Measurements from ENCODE around the gene DRAM1. TPM values are rescaled to one million over a fixed set of nuclear protein-coding genes. Genes with fewer than 3 reads are reported as not detected.

The DRAM1 gene
- total and polyA plus RNA-seq, 2 experiments from 2014 or later: 0.06 to 0.56 TPM

DNA sequence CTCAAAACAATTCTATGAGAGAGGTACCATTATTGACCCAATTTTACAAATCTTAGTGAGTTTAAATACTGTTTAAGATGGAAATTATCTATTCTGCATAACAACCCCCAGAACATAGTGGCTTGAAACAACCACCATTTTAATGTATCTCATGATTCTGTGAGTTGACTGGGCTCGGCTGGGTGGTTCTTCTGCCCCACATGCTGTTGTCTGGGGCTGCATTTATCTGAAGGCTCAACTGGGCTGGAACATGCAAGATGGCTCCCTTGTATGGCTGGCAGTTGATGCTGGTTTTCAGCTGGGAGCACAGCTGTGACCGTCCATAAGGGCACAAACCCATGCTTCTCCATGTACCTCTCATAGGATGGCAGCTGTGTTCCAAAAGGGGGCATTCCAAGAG, 82.2 kb downstream of the DRAM1 start:
- H3K9me3 ChIP-seq (ENCODE audit: low read depth): no peaks in the 10 kb centered on the region
- no peaks in the 10 kb centered on the region for H3K27me3 ChIP-seq
- no peak overlapping the region for H3K4me3 ChIP-seq
- no peak overlapping the region for H3K27ac ChIP-seq
- no peaks in the 10 kb centered on the region for H3K36me3 ChIP-seq
- no peak for DNase-seq (ENCODE audit: low read depth in 1 of 2, low spot score in 1 of 2)
- TF ChIP-seq, protein P1, sequence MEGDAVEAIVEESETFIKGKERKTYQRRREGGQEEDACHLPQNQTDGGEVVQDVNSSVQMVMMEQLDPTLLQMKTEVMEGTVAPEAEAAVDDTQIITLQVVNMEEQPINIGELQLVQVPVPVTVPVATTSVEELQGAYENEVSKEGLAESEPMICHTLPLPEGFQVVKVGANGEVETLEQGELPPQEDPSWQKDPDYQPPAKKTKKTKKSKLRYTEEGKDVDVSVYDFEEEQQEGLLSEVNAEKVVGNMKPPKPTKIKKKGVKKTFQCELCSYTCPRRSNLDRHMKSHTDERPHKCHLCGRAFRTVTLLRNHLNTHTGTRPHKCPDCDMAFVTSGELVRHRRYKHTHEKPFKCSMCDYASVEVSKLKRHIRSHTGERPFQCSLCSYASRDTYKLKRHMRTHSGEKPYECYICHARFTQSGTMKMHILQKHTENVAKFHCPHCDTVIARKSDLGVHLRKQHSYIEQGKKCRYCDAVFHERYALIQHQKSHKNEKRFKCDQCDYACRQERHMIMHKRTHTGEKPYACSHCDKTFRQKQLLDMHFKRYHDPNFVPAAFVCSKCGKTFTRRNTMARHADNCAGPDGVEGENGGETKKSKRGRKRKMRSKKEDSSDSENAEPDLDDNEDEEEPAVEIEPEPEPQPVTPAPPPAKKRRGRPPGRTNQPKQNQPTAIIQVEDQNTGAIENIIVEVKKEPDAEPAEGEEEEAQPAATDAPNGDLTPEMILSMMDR (IDR thresholded peaks at IDR 0.05; ENCODE audit: low read depth, low read length): no peak
- no peaks in the 10 kb centered on the region for H3K4me1 ChIP-seq (ENCODE audit: low read depth)

DNA sequence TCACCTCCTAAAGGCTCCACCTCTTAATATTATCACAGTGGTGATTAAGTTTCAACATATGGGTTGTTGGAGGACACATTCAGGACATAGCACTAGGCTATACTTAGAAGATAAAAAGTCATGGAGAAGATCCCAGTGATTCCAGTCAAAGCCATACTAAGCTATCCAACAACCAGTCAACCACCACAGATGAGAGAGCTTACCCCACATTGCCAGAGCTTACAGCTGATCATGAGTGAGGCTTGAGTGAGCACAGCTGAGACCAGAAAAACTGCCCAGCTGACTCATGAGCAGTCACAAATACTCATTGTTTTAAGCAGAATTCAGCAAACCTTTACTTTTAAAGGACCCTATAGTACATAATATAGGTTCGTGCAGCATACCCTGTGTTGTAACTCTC, 85.1 kb downstream of the DRAM1 start:
- Histone ChIP-seq H3K9me3 (ENCODE audit: low read depth) (no peaks in the 10 kb centered on the region), H3K36me3 (no peaks in the 10 kb centered on the region), H3K4me1 (ENCODE audit: low read depth) (no peaks in the 10 kb centered on the region), H3K27me3 (no peaks in the 10 kb centered on the region), H3K4me3 (no peak overlapping the region), H3K27ac (no peak overlapping the region)
- DNase-seq (ENCODE audit: low read depth in 1 of 2, low spot score in 1 of 2): peak in 1 of 2 donors; percentile 60
- TF ChIP-seq, protein P1 (IDR thresholded peaks at IDR 0.05; ENCODE audit: low read depth, low read length): no peak

DNA sequence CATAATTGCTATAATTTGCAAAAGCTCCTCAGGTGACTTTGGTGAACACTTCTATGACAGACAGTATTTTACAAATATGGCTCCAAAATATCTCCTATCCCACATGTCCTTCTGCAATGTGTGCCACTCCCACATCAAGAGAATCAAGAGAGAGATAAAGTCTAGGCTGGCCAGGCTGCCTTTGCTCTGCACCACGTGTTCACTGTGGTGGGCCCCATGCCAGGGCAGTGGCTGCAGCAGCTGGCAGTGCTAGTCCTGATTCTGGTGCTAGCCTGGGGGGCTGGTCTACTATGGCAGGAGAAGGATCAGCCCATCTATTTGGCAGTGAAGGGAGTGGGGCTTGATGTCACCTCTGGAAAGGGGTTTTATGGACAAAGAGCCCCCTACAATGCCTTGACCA, 86.3 kb downstream of the DRAM1 start:
- TF ChIP-seq, protein P1 (IDR thresholded peaks at IDR 0.05; ENCODE audit: low read depth, low read length): no peak
- DNase-seq (ENCODE audit: low read depth in 1 of 2, low spot score in 1 of 2): peak in 1 of 2 donors; percentile 22
- no peak overlapping the region for H3K4me3 ChIP-seq

DNA sequence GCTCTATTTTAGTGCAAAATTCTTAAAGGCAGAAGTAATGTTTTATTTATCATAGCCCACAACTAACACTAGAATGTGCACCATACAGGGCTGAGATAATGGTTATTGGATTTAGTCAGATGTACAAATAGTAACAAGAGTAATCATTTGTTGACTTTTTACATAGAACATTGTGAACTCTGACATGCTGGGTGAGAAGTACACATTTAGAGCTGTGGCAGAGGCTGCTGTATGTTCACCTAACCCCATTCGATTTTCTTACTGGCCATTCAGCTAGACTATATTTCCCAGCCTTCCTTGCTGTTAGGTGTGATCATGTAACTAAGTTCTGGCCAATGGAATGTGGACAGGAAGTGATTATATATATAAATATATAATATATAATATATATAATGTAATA, 89.1 kb downstream of the DRAM1 start:
- TF ChIP-seq, protein P1 (IDR thresholded peaks at IDR 0.05; ENCODE audit: low read depth, low read length): no peak
- Histone ChIP-seq H3K27ac (no peak overlapping the region), H3K27me3 (no peaks in the 10 kb centered on the region)

More for the DNA sequence above, 86.3 kb downstream of the DRAM1 start:
- H3K27ac ChIP-seq: no peak overlapping the region
- H3K27me3 ChIP-seq: no peaks in the 10 kb centered on the region
- H3K36me3 ChIP-seq: no peaks in the 10 kb centered on the region
- no peaks in the 10 kb centered on the region for H3K9me3 ChIP-seq (ENCODE audit: low read depth)
- no peaks in the 10 kb centered on the region for H3K4me1 ChIP-seq (ENCODE audit: low read depth)

DNA sequence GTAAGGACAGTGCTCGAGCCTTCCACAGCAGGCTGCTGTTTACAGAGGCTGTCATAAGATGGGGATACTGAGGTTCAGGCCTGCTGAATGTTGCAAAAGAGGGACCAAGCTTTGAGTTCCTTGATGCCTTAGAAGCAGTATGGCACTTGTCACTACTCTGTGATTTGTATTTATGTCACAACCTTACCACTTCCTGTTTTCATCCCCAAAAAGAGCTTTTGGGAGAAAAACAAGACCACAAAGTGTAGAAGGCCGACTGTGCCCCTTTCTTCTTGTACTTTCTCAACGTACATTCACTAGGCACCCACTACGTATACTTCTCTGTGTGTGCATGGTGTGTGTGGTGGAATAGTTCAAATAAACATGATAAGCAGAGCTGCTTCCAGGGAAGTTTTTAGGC, 90.1 kb downstream of the DRAM1 start:
- TF ChIP-seq, protein P1 (IDR thresholded peaks at IDR 0.05; ENCODE audit: low read depth, low read length): no peak
- H3K4me1 ChIP-seq (ENCODE audit: low read depth): no peaks in the 10 kb centered on the region
- H3K9me3 ChIP-seq (ENCODE audit: low read depth): no peaks in the 10 kb centered on the region
- DNase-seq (ENCODE audit: low read depth in 1 of 2, low spot score in 1 of 2): no peak
- H3K27me3 ChIP-seq: no peaks in the 10 kb centered on the region
- no peak overlapping the region for H3K27ac ChIP-seq
- no peak overlapping the region for H3K4me3 ChIP-seq
- H3K36me3 ChIP-seq: no peaks in the 10 kb centered on the region

More for the DNA sequence above, 89.1 kb downstream of the DRAM1 start:
- H3K36me3 ChIP-seq: no peaks in the 10 kb centered on the region
- DNase-seq (ENCODE audit: low read depth in 1 of 2, low spot score in 1 of 2): no peak
- H3K4me3 ChIP-seq: no peak overlapping the region
- no peaks in the 10 kb centered on the region for H3K4me1 ChIP-seq (ENCODE audit: low read depth)
- H3K9me3 ChIP-seq (ENCODE audit: low read depth): no peaks in the 10 kb centered on the region

DNA sequence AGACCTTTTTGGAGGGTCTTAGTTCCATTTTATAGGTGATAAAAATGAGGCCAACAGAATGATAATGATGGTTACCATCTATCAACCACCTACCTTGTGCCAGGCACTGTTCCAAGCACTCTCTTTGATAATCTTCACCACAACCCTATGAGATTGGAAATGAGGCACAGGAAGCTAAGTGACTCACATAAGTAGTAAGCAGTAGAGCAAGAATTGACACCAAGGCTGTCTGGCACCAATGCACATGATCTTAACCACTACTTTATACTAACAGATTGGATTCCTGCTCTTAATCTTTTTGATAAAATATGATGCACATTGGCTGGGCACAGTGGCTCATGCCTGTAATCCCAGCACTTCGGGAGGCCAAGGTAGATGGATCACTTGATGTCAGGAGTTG, 91.4 kb downstream of the DRAM1 start:
- no peaks in the 10 kb centered on the region for H3K36me3 ChIP-seq
- no peaks in the 10 kb centered on the region for H3K4me1 ChIP-seq (ENCODE audit: low read depth)
- H3K27me3 ChIP-seq: no peaks in the 10 kb centered on the region
- TF ChIP-seq, protein P1 (IDR thresholded peaks at IDR 0.05; ENCODE audit: low read depth, low read length): no peak
- DNase-seq (ENCODE audit: low read depth in 1 of 2, low spot score in 1 of 2): no peak
- no peak overlapping the region for H3K27ac ChIP-seq
- no peaks in the 10 kb centered on the region for H3K9me3 ChIP-seq (ENCODE audit: low read depth)
- no peak overlapping the region for H3K4me3 ChIP-seq

Measured in cardiac muscle cell (in vitro differentiated cells and primary cell).